HG02642 (cell line): Measurements from ENCODE around the gene ADAMTS4.

Experiments
- ATAC-seq: cut with Tn5 transposase; IDR thresholded peaks from one replicate; pipeline ENCODE4 v1.9.1; 2021; ENCODE audit warnings: mild to moderate bottlenecking; ENCODE audit not compliant: unreplicated experiment, poor library complexity

The ADAMTS4 gene

GRCh38 chr1:161159913-161160243, 39.0 kb downstream of the ADAMTS4 start:
- no peak for ATAC-seq

- peak; percentile 91 for ATAC-seq
Observed at GRCh38 chr1:161159087-161159912, 39.6 kb downstream of the ADAMTS4 start, which contains the start of gene USP21. Gene USP21, plus strand, starts transcription at chr1:161159500. Its CDS starts 1,141 bp downstream, at chr1:161160641.

GRCh38 chr1:161158316-161159010, 40.4 kb downstream of the ADAMTS4 start:
- ATAC-seq: no peak

- ATAC-seq: no peak
Observed at GRCh38 chr1:161157867-161158266, 41.0 kb downstream of the ADAMTS4 start.

GRCh38 chr1:161153682-161154337, 45.0 kb downstream of the ADAMTS4 start, which contains the start of gene UFC1:
Gene UFC1, plus strand, starts transcription at chr1:161153978. Its CDS starts 20 bp downstream, at chr1:161153998.
- ATAC-seq: peak; percentile 94

GRCh38 chr1:161153176-161153575, 45.7 kb downstream of the ADAMTS4 start:
- ATAC-seq: no peak

- ATAC-seq: no peak
Observed at GRCh38 chr1:161145832-161146231, 53.0 kb downstream of the ADAMTS4 start.

GRCh38 chr1:161140755-161141400, 58.0 kb downstream of the ADAMTS4 start:
- ATAC-seq: no peak

GRCh38 chr1:161139766-161140165, 59.1 kb downstream of the ADAMTS4 start:
- ATAC-seq: no peak

- no peak for ATAC-seq
Observed at GRCh38 chr1:161138431-161138830, 60.4 kb downstream of the ADAMTS4 start.

- ATAC-seq: no peak
Observed at GRCh38 chr1:161137881-161138280, 61.0 kb downstream of the ADAMTS4 start.
